Endothelial cell (in vitro differentiated cells): ENCODE measurements around the gene VPS18. TPM values are rescaled to one million over a fixed set of nuclear protein-coding genes. Genes with fewer than 3 reads are reported as not detected.

ENCODE experiments used
- DNase-seq: peaks from one replicate; pipeline ENCODE4 v3.0.0; 2021; ENCODE audit warnings: low spot score
- H3K27ac Mint-ChIP-seq: one replicate; pipeline ENCODE4 v1.8.0; 2021; ENCODE audit warnings: mixed read lengths, inconsistent platforms; ENCODE audit not compliant: unreplicated experiment
- H3K27me3 Mint-ChIP-seq: one replicate; pipeline ENCODE4 v1.8.0; 2021; ENCODE audit warnings: mild to moderate bottlenecking, moderate library complexity, mixed read lengths, inconsistent platforms; ENCODE audit not compliant: unreplicated experiment
- H3K36me3 Mint-ChIP-seq: one replicate; pipeline ENCODE4 v1.8.0; 2021; ENCODE audit warnings: mild to moderate bottlenecking, low read depth, mixed read lengths, inconsistent platforms; ENCODE audit not compliant: unreplicated experiment
- H3K4me1 Mint-ChIP-seq: one replicate; pipeline ENCODE4 v1.8.0; 2021; ENCODE audit warnings: mild to moderate bottlenecking, mixed read lengths, inconsistent platforms; ENCODE audit not compliant: unreplicated experiment
- H3K4me3 Mint-ChIP-seq: one replicate; pipeline ENCODE4 v1.8.0; 2021; ENCODE audit warnings: mild to moderate bottlenecking, mixed read lengths, inconsistent platforms; ENCODE audit not compliant: unreplicated experiment
- H3K9me3 Mint-ChIP-seq: one replicate; pipeline ENCODE4 v1.8.0; 2021; ENCODE audit warnings: mixed read lengths, inconsistent platforms; ENCODE audit not compliant: unreplicated experiment
- total RNA-seq: library from RNA; stranded (reverse); fragmentation: NEBNext Ultra II Directional; extraction: Animal tissue kit (Norgen Biotek cat#: 25700); gene quantifications from one replicate; pipeline ENCODE4 v1.2.1, GENCODE V29; 2021; ENCODE audit not compliant: unreplicated experiment
- TF ChIP-seq, protein P1 (sequence below): fragments of 200-600 bp; sonication (generic); IDR thresholded peaks from one replicate; pipeline ENCODE4 v1.5.0; 2021; ENCODE audit warnings: antibody characterized with exemption; ENCODE audit not compliant: unreplicated experiment

The VPS18 gene
- total RNA-seq, 1 donor from 2014 or later: 39.2 TPM

DNA sequence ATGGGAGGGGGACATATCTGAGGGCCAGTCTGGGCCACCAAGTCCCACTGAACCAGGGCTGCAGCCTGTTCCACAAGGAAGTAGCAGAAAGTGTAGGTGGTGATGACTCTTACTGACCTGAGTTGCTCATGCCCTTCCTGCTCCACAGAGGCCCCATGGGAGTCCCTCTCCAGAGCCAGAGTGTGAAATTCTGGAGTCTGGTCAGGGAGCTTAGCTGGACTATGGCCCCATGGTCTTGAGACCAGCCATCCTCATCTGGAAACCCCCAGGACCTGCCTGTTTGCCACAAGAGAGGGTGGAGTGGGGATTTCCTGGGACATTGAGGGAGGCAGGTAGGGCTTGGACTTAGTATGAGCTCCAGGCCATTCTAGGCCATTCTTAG lies 47.4 kb upstream of the VPS18 start:
- H3K36me3 Mint-ChIP-seq: peaks cover 5% of the 10 kb centered on the region
- H3K4me1 Mint-ChIP-seq: peaks cover 26% of the 10 kb centered on the region
- H3K4me3 Mint-ChIP-seq: no peak overlapping the region
- no peaks in the 10 kb centered on the region for H3K9me3 Mint-ChIP-seq
- H3K27ac Mint-ChIP-seq: no peak overlapping the region
- TF ChIP-seq, protein P1, sequence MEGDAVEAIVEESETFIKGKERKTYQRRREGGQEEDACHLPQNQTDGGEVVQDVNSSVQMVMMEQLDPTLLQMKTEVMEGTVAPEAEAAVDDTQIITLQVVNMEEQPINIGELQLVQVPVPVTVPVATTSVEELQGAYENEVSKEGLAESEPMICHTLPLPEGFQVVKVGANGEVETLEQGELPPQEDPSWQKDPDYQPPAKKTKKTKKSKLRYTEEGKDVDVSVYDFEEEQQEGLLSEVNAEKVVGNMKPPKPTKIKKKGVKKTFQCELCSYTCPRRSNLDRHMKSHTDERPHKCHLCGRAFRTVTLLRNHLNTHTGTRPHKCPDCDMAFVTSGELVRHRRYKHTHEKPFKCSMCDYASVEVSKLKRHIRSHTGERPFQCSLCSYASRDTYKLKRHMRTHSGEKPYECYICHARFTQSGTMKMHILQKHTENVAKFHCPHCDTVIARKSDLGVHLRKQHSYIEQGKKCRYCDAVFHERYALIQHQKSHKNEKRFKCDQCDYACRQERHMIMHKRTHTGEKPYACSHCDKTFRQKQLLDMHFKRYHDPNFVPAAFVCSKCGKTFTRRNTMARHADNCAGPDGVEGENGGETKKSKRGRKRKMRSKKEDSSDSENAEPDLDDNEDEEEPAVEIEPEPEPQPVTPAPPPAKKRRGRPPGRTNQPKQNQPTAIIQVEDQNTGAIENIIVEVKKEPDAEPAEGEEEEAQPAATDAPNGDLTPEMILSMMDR: no peak
- peaks cover 25% of the 10 kb centered on the region for H3K27me3 Mint-ChIP-seq
- DNase-seq: no peak

DNA sequence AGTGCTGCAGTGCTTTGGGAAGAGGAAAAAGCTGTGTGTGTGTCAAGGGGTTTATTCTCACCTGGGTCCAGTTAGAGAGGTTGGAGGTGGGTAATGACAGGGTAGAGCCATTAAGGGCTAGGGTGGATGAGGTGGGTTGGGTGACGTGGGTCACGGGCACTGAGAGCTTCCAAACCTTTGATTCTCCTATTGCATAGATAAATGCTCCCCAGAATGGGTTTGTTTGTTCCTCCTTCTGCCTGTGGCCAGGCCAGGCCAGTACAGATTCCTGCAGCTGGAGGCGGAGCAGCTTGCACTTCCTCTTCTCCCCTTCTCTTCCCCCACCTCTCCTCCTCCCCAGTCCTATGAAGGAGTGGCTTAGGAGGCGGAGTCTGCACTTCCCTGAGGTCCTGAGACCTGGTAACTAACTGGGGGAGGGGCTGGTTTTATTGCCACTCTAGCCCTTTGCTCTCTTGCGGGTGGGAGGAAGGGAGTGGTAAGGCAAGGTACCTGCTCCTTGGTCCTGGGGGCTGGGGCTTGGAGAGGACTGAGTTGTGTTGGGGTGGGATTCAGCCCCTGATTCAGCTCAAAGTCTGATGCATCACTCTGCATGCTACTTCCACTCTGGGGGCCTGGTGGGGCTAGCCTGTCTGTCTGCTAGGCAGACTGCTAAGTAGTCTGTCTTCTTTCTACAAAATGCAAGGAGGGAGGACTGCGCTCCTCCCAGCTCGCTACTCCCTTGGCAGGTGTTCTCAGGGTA lies 46.9 kb upstream of the VPS18 start:
- TF ChIP-seq, protein P1: no peak
- peak; percentile 45 for DNase-seq
- peaks cover 26% of the 10 kb centered on the region for H3K4me1 Mint-ChIP-seq
- no peak overlapping the region for H3K4me3 Mint-ChIP-seq
- H3K9me3 Mint-ChIP-seq: no peaks in the 10 kb centered on the region
- H3K36me3 Mint-ChIP-seq: peaks cover 9% of the 10 kb centered on the region
- H3K27ac Mint-ChIP-seq: peak overlapping the region; percentile 39
- H3K27me3 Mint-ChIP-seq: peaks cover 27% of the 10 kb centered on the region

DNA sequence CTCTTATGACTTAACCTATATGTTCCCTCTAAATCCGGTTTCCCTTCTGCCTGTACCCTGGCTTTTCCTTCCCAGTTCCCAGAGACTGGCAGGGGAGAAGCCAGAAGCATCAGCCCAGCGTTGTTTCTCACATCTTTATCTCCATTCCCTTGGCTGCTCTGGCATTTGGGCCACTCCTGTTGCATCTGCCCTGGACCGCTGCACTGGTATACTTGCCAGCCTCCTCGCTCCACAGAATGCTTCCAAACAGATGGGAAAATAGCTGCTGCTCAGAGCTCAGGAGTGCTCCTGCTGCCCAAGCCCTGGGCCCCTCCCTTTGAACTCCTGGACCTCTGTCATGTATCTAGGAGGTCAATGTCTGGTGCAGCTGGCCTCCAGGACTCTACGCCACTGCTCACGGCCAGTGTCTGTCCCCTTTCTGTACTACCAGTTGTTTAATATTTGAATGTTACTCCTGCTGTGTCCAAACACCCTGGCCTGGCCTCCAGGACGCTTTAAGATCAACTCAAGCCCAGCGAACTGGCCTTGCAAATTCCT lies 43.6 kb upstream of the VPS18 start:
- Mint-ChIP-seq H3K4me3 (no peak overlapping the region), H3K27me3 (peaks cover 16% of the 10 kb centered on the region), H3K36me3 (peaks cover 15% of the 10 kb centered on the region), H3K4me1 (peaks cover 20% of the 10 kb centered on the region), H3K27ac (no peak overlapping the region), H3K9me3 (no peaks in the 10 kb centered on the region)
- TF ChIP-seq, protein P1: no peak
- no peak for DNase-seq

DNA sequence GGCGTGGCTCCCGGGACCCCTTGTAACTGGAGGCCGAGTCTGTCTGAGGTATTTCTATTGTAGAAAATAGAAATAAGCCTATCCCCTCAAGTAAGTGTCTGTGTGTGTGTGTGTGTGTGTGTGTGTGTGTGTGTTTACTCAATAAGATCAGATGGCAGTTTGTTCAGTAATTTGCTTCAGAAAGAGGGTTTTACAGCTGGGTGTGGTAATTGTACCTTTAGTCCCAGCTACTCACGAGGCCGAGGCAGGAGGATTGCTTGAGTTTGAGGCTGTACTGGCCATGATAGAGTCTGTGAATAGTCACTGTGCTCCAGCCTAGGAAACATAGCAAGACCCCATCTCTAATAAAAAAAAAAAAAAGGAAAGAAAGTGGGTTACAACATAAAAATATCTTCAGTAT lies 41.7 kb upstream of the VPS18 start:
- TF ChIP-seq, protein P1: no peak
- peaks cover 8% of the 10 kb centered on the region for H3K4me1 Mint-ChIP-seq
- H3K9me3 Mint-ChIP-seq: no peaks in the 10 kb centered on the region
- peaks cover 13% of the 10 kb centered on the region for H3K27me3 Mint-ChIP-seq
- H3K27ac Mint-ChIP-seq: no peak overlapping the region
- H3K36me3 Mint-ChIP-seq: peaks cover 19% of the 10 kb centered on the region
- H3K4me3 Mint-ChIP-seq: no peak overlapping the region
- DNase-seq: no peak

DNA sequence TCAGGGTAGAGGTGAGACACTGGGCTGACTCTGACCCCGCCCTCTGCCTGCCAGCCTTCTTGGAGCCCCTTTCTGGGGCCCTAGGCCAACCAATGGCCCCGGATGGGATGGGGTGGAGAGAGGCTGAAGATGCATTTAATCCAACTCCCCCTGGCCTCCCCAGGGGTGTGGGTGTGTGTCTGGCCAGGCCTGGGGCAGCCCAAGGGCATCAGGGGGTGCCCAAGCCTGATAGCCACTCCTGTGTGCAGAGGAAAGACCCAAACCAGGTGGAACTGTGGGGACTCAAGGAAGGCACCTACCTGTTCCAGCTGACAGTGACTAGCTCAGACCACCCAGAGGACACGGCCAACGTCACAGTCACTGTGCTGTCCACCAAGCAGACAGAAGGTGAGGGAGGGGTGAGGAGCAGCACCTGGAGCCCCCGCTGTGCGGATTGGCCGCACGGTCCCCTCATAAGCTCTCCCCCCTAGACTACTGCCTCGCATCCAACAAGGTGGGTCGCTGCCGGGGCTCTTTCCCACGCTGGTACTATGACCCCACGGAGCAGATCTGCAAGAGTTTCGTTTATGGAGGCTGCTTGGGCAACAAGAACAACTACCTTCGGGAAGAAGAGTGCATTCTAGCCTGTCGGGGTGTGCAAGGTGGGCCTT lies 40.9 kb upstream of the VPS18 start:
- DNase-seq: no peak
- TF ChIP-seq, protein P1: no peak
- peaks cover 9% of the 10 kb centered on the region for H3K27me3 Mint-ChIP-seq
- H3K9me3 Mint-ChIP-seq: no peaks in the 10 kb centered on the region
- H3K4me3 Mint-ChIP-seq: no peak overlapping the region
- H3K4me1 Mint-ChIP-seq: no peaks in the 10 kb centered on the region
- H3K27ac Mint-ChIP-seq: no peak overlapping the region
- H3K36me3 Mint-ChIP-seq: peaks cover 14% of the 10 kb centered on the region
